Measurements from ENCODE around the gene OBP2B. TPM values are rescaled to one million over a fixed set of nuclear protein-coding genes. Genes with fewer than 3 reads are reported as not detected.
A peak's percentile ranks its signal among the peaks of the same experiment; 100 is the strongest.
"Not testable (repeated sequence)": the region's sequence is repeated elsewhere in the genome, so short reads cannot be mapped to it uniquely, and the experiment has no call there.

OBP2B gene
- polyA plus RNA-seq, 3 donors: 0.14 to 0.41 (median 0.32) TPM

- no peak for DNase-seq
These were observed 6.2 kb downstream of the OBP2B start for GRCh38 chr9:133202688-133203453.

GRCh38 chr9:133202145-133202513, 6.9 kb downstream of the OBP2B start:
- no peak for DNase-seq

- DNase-seq: no peak
These were observed 7.5 kb downstream of the OBP2B start for GRCh38 chr9:133201424-133202144.

- DNase-seq: no peak
These were observed 8.4 kb downstream of the OBP2B start for GRCh38 chr9:133200631-133201030.

GRCh38 chr9:133199648-133200321, 9.3 kb downstream of the OBP2B start:
- peak; percentile 40 for DNase-seq

GRCh38 chr9:133195029-133195428, 14.0 kb downstream of the OBP2B start:
- DNase-seq: no peak

GRCh38 chr9:133194597-133194996, 14.5 kb downstream of the OBP2B start:
- DNase-seq: no peak

GRCh38 chr9:133191989-133192388, 17.1 kb downstream of the OBP2B start:
- no peak for DNase-seq

GRCh38 chr9:133189826-133190225, 19.2 kb downstream of the OBP2B start:
- no peak for DNase-seq

- DNase-seq: no peak
These were observed 20.2 kb downstream of the OBP2B start for GRCh38 chr9:133188843-133189180.

- peak; percentile 48 for DNase-seq
These were observed 20.8 kb downstream of the OBP2B start for GRCh38 chr9:133188006-133188842.

GRCh38 chr9:133187561-133188005, 21.5 kb downstream of the OBP2B start:
- DNase-seq: no peak

- no peak for DNase-seq
These were observed 22.3 kb downstream of the OBP2B start for GRCh38 chr9:133186736-133187135.

- DNase-seq: peak; percentile 76
These were observed 24.1 kb downstream of the OBP2B start for GRCh38 chr9:133184971-133185370.

GRCh38 chr9:133182151-133182550, 26.9 kb downstream of the OBP2B start:
- no peak for DNase-seq

- no peak for DNase-seq
These were observed 27.5 kb downstream of the OBP2B start for GRCh38 chr9:133181561-133181960.

GRCh38 chr9:133180953-133181352, 28.1 kb downstream of the OBP2B start:
- no peak for DNase-seq

GRCh38 chr9:133173056-133173455, 36.0 kb downstream of the OBP2B start:
- DNase-seq: no peak

- DNase-seq: no peak
These were observed 37.7 kb downstream of the OBP2B start for GRCh38 chr9:133171161-133171961.

- DNase-seq: no peak
These were observed 38.3 kb downstream of the OBP2B start for GRCh38 chr9:133170716-133171115.

- not testable (repeated sequence) for DNase-seq
These were observed 39.4 kb downstream of the OBP2B start for GRCh38 chr9:133169687-133170086.

All from renal pelvis (tissue), 4 donors.